Measurements from ENCODE around the gene COQ7. TPM values are rescaled to one million over a fixed set of nuclear protein-coding genes. Genes with fewer than 3 reads are reported as not detected.

COQ7 gene
- total RNA-seq, 1 donor from 2014 or later, result 14.0 TPM

GRCh38 chr16:19104607-19105006, 37.2 kb downstream of the COQ7 start:
- DNase-seq (ENCODE audit: low read depth), result no peak
- peaks cover 10% of the 10 kb centered on the region for H3K4me1 ChIP-seq (ENCODE audit: insufficient read depth, low read length)

GRCh38 chr16:19105131-19105530, 37.7 kb downstream of the COQ7 start:
- peak overlapping the region; percentile 5 for H3K27ac Mint-ChIP-seq (ENCODE audit: unreplicated experiment)
- H3K4me1 Mint-ChIP-seq (ENCODE audit: low read depth, unreplicated experiment), result peaks cover 17% of the 10 kb centered on the region
- no peaks in the 10 kb centered on the region for H3K9me3 Mint-ChIP-seq (ENCODE audit: unreplicated experiment)
- H3K4me3 ChIP-seq (ENCODE audit: insufficient read depth, low read depth, low read length), result no peak overlapping the region
- FAIRE-seq (no peak), DNase-seq (ENCODE audit: low read depth) (no peak)
- H3K36me3 ChIP-seq (ENCODE audit: insufficient read depth, low read length), result no peaks in the 10 kb centered on the region
- H3K4me3 Mint-ChIP-seq (ENCODE audit: unreplicated experiment), result no peak overlapping the region
- H3K4me2 ChIP-seq (ENCODE audit: low read length), result no peak overlapping the region
- H3K9ac ChIP-seq (ENCODE audit: low read length), result no peak overlapping the region
- H3K9me3 ChIP-seq (ENCODE audit: insufficient read depth, low read depth, low read length), result no peaks in the 10 kb centered on the region
- H3K4me1 ChIP-seq (ENCODE audit: insufficient read depth, low read length), result peaks cover 10% of the 10 kb centered on the region
- H3K27me3 Mint-ChIP-seq (ENCODE audit: low read depth, unreplicated experiment), result no peaks in the 10 kb centered on the region
- TF ChIP-seq CTCF (IDR thresholded peaks at IDR 0.05; ENCODE audit: insufficient read depth, low read depth, low read length) (no peak), EZH2 (IDR thresholded peaks at IDR 0.05; ENCODE audit: insufficient read depth, low read length) (no peak)
- H2AFZ ChIP-seq (ENCODE audit: low read depth, low read length), result no peak overlapping the region
- no peaks in the 10 kb centered on the region for H3K27me3 ChIP-seq (ENCODE audit: insufficient read depth, low read length)
- no peak overlapping the region for H3K27ac ChIP-seq (ENCODE audit: low read depth, low read length)
- no peaks in the 10 kb centered on the region for H3K36me3 Mint-ChIP-seq (ENCODE audit: low read depth, unreplicated experiment)
- no peaks in the 10 kb centered on the region for H3K79me2 ChIP-seq (ENCODE audit: insufficient read depth, low read length)
- H4K20me1 ChIP-seq (ENCODE audit: insufficient read depth, low read length), result no peaks in the 10 kb centered on the region

More at GRCh38 chr16:19104607-19105006, 37.2 kb downstream of the COQ7 start:
- Mint-ChIP-seq H3K4me3 (ENCODE audit: unreplicated experiment) (no peak overlapping the region), H3K9me3 (ENCODE audit: unreplicated experiment) (no peaks in the 10 kb centered on the region), H3K4me1 (ENCODE audit: low read depth, unreplicated experiment) (peaks cover 17% of the 10 kb centered on the region), H3K36me3 (ENCODE audit: low read depth, unreplicated experiment) (no peaks in the 10 kb centered on the region), H3K27me3 (ENCODE audit: low read depth, unreplicated experiment) (no peaks in the 10 kb centered on the region), H3K27ac (ENCODE audit: unreplicated experiment) (no peak overlapping the region)
- no peaks in the 10 kb centered on the region for H3K9me3 ChIP-seq (ENCODE audit: insufficient read depth, low read depth, low read length)
- no peaks in the 10 kb centered on the region for H3K36me3 ChIP-seq (ENCODE audit: insufficient read depth, low read length)
- TF ChIP-seq CTCF (IDR thresholded peaks at IDR 0.05; ENCODE audit: insufficient read depth, low read depth, low read length) (no peak), EZH2 (IDR thresholded peaks at IDR 0.05; ENCODE audit: insufficient read depth, low read length) (no peak)
- H3K4me2 ChIP-seq (ENCODE audit: low read length), result no peak overlapping the region
- H4K20me1 ChIP-seq (ENCODE audit: insufficient read depth, low read length), result no peaks in the 10 kb centered on the region
- no peak overlapping the region for H3K27ac ChIP-seq (ENCODE audit: low read depth, low read length)
- no peak overlapping the region for H3K9ac ChIP-seq (ENCODE audit: low read length)
- no peak overlapping the region for H3K4me3 ChIP-seq (ENCODE audit: insufficient read depth, low read depth, low read length)
- no peaks in the 10 kb centered on the region for H3K79me2 ChIP-seq (ENCODE audit: insufficient read depth, low read length)
- no peaks in the 10 kb centered on the region for H3K27me3 ChIP-seq (ENCODE audit: insufficient read depth, low read length)
- FAIRE-seq, result no peak
- H2AFZ ChIP-seq (ENCODE audit: low read depth, low read length), result no peak overlapping the region

- Mint-ChIP-seq H3K27ac (ENCODE audit: unreplicated experiment) (no peak overlapping the region), H3K4me1 (ENCODE audit: low read depth, unreplicated experiment) (peaks cover 21% of the 10 kb centered on the region), H3K9me3 (ENCODE audit: unreplicated experiment) (no peaks in the 10 kb centered on the region), H3K36me3 (ENCODE audit: low read depth, unreplicated experiment) (no peaks in the 10 kb centered on the region), H3K4me3 (ENCODE audit: unreplicated experiment) (no peak overlapping the region), H3K27me3 (ENCODE audit: low read depth, unreplicated experiment) (no peaks in the 10 kb centered on the region)
- Histone ChIP-seq H3K9ac (ENCODE audit: low read length) (no peak overlapping the region), H2AFZ (ENCODE audit: low read depth, low read length) (no peak overlapping the region), H4K20me1 (ENCODE audit: insufficient read depth, low read length) (no peaks in the 10 kb centered on the region), H3K36me3 (ENCODE audit: insufficient read depth, low read length) (no peaks in the 10 kb centered on the region), H3K4me3 (ENCODE audit: insufficient read depth, low read depth, low read length) (no peak overlapping the region), H3K27ac (ENCODE audit: low read depth, low read length) (no peak overlapping the region), H3K4me1 (ENCODE audit: insufficient read depth, low read length) (peaks cover 10% of the 10 kb centered on the region), H3K4me2 (ENCODE audit: low read length) (peak overlapping the region; percentile 30), H3K9me3 (ENCODE audit: insufficient read depth, low read depth, low read length) (no peaks in the 10 kb centered on the region), H3K27me3 (ENCODE audit: insufficient read depth, low read length) (no peaks in the 10 kb centered on the region), H3K79me2 (ENCODE audit: insufficient read depth, low read length) (no peaks in the 10 kb centered on the region)
- DNase-seq (ENCODE audit: low read depth) (peak; percentile 36), FAIRE-seq (no peak)
- TF ChIP-seq EZH2 (IDR thresholded peaks at IDR 0.05; ENCODE audit: insufficient read depth, low read length) (no peak), CTCF (IDR thresholded peaks at IDR 0.05; ENCODE audit: insufficient read depth, low read depth, low read length) (no peak)
These were observed 38.6 kb downstream of the COQ7 start for GRCh38 chr16:19105891-19106624.
